Uterus (tissue), 2 donors: ENCODE data around the gene ITGB1.

ENCODE experiments used
- POLR2A ChIP-seq, 2 donors: fragments of 450-650 bp; IDR thresholded peaks; one replicate each; pipeline ENCODE4 v1.6.1; 2016; ENCODE audit warnings: antibody characterized with exemption in 2 of 2, mild to moderate bottlenecking in 1 of 2, moderate library complexity in 1 of 2
- TF ChIP-seq, protein P1 (sequence below), 4 experiments: fragments of 200-600 bp in 2 of 4; fragments of 450-650 bp in 2 of 4; sonication (generic) in 2 of 4; IDR thresholded peaks; one replicate each; pipeline ENCODE4 v1.5.1; 2016 to 2019; ENCODE audit warnings: antibody characterized with exemption in 4 of 4, mild to moderate bottlenecking in 2 of 4, moderate library complexity in 1 of 4

DNA sequence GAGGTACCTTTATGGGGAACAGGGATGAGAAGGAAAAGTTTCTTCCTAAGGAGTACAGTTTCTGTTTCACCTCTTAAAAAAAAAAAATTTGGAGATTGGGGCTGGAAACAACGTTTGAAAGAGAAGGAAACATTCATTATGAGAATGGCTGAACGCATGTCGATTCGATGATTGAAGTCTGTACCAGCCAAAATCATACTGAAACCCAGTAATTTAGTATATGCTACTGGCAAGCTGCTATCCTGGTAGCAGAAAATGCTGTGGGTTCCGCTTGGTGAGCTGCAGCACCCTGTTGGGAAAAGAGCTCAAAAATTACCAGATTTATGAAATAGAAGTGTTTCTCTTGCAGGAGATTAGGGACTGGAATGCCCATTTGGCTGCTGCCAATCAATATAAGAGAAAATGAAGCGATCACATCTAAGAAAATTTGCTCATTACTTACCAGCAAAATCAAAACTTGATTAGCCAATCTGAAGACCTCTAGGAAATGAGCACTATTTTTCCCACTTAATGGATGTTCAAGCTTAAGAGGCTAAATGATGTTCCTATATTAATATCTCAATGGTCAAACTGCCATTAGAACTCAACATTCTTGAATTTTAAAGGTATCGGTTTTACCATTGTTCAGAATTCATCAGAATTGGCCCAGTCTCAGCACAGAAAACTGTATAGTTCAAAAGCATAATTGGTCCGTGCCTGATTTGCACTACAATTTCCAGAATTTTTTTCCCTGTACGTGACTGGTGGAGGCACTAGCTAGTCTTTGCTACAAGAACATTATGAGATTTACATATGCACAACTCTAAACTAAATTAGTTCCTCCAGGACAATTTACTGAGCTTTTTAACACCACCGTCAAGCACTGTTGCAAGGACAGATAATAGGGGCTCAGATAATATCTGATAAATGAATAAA is 1.2 kb upstream of the ITGB1 start:
- TF ChIP-seq, protein P1, sequence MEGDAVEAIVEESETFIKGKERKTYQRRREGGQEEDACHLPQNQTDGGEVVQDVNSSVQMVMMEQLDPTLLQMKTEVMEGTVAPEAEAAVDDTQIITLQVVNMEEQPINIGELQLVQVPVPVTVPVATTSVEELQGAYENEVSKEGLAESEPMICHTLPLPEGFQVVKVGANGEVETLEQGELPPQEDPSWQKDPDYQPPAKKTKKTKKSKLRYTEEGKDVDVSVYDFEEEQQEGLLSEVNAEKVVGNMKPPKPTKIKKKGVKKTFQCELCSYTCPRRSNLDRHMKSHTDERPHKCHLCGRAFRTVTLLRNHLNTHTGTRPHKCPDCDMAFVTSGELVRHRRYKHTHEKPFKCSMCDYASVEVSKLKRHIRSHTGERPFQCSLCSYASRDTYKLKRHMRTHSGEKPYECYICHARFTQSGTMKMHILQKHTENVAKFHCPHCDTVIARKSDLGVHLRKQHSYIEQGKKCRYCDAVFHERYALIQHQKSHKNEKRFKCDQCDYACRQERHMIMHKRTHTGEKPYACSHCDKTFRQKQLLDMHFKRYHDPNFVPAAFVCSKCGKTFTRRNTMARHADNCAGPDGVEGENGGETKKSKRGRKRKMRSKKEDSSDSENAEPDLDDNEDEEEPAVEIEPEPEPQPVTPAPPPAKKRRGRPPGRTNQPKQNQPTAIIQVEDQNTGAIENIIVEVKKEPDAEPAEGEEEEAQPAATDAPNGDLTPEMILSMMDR (IDR thresholded peaks at IDR 0.05) = no peak
- no peak for TF ChIP-seq POLR2A (IDR thresholded peaks at IDR 0.05)
